ENCODE results near the gene SPTBN1. TPM values are rescaled to one million over a fixed set of nuclear protein-coding genes. Genes with fewer than 3 reads are reported as not detected.

Gene SPTBN1
- total and polyA plus RNA-seq, 2 of the 4 experiments (the other 2 are of a cell fraction) = 49.1 to 241 TPM

- TF ChIP-seq CTCF (conservative IDR thresholded peaks at IDR 0.05; ENCODE audit: low read depth, low read length) = no peak
- TF ChIP-seq MXI1 (IDR thresholded peaks at IDR 0.05; ENCODE audit: borderline replicate concordance, low read depth, low read length) = no peak
- TF ChIP-seq NFE2L2 (IDR thresholded peaks at IDR 0.05; ENCODE audit: low read depth, low read length) = no peak
Measured at GRCh38 chr2:54634564-54635511, 178.7 kb downstream of the SPTBN1 start (continued).

Data from IMR-90 (cell line).